Thoracic aorta (tissue), 2 donors: Measurements from ENCODE around the gene DSCAM. TPM values are rescaled to one million over a fixed set of nuclear protein-coding genes. Genes with fewer than 3 reads are reported as not detected.

Experiments used
- ATAC-seq: fragments of 150-250 bp; one replicate; pipeline ENCODE4 v1.8.0; 2017; ENCODE audit warnings: low read depth; ENCODE audit not compliant: insufficient number of reproducible peaks, low FRiP score
- DNase-seq: peaks from one replicate; pipeline ENCODE4 v3.0.0-alpha.2; 2020; ENCODE audit warnings: low spot score
- H3K27ac ChIP-seq, 2 donors: fragments of 200-600 bp; sonication (generic); 1 replicate in 1 of 2; 2 replicates in 1 of 2; pipeline ENCODE4 v1.5.1; 2016; ENCODE audit warnings: mild to moderate bottlenecking in 2 of 2, moderate library complexity in 2 of 2
- H3K27me3 ChIP-seq: fragments of 200-600 bp; sonication (generic); replicated peaks from 2 replicates; pipeline ENCODE4 v1.6.0; 2016; ENCODE audit warnings: mild to moderate bottlenecking; ENCODE audit not compliant: insufficient read depth
- H3K36me3 ChIP-seq: fragments of 200-600 bp; sonication (generic); one replicate; pipeline ENCODE4 v1.5.1; 2016
- H3K4me1 ChIP-seq, 2 donors: fragments of 200-600 bp; sonication (generic); 1 replicate in 1 of 2; 2 replicates in 1 of 2; pipeline versions ENCODE4 v1.5.1 to v1.6.0; 2016; ENCODE audit warnings: low read depth in 2 of 2, mild to moderate bottlenecking in 1 of 2; ENCODE audit not compliant: control insufficient read depth in 1 of 2
- H3K4me3 ChIP-seq: fragments of 200-600 bp; sonication (generic); 2 replicates; pipeline ENCODE4 v1.5.1; 2016; ENCODE audit warnings: mild to moderate bottlenecking
- H3K9me3 ChIP-seq: fragments of 200-600 bp; sonication (generic); 2 replicates; pipeline ENCODE4 v1.5.1; 2016
- CTCF ChIP-seq: fragments of 200-600 bp; sonication (generic); IDR thresholded peaks from one replicate; pipeline ENCODE4 v1.5.1; 2019; ENCODE audit warnings: antibody characterized with exemption
- total RNA-seq, 2 donors: library from RNA; depleted of rRNA; stranded (reverse); fragments of >200 nt; gene quantifications; one replicate each; pipeline versions ENCODE4 v1.1.0 to v1.2.3, GENCODE V29; 2016

Gene DSCAM
- total RNA-seq, 2 donors from 2014 or later = not detected

GRCh38 chr21:40618191-40618973 lies 228.6 kb downstream of the DSCAM start:
- Histone ChIP-seq H3K27me3 (no peaks in the 10 kb centered on the region), H3K9me3 (peaks cover 3% of the 10 kb centered on the region), H3K36me3 (no peaks in the 10 kb centered on the region), H3K4me3 (no peak overlapping the region), H3K27ac (no peak overlapping the region), H3K4me1 (no peaks in the 10 kb centered on the region)
- TF ChIP-seq CTCF = no peak
- ATAC-seq (no peak), DNase-seq (no peak)

- H3K27ac ChIP-seq = no peak overlapping the region
- DNase-seq (no peak), ATAC-seq (no peak)
- H3K36me3 ChIP-seq = no peaks in the 10 kb centered on the region
- no peaks in the 10 kb centered on the region for H3K4me1 ChIP-seq
- TF ChIP-seq CTCF = no peak
- peaks cover 3% of the 10 kb centered on the region for H3K9me3 ChIP-seq
- no peak overlapping the region for H3K4me3 ChIP-seq
- H3K27me3 ChIP-seq = no peaks in the 10 kb centered on the region
These were observed 230.6 kb downstream of the DSCAM start for GRCh38 chr21:40616377-40616704.

GRCh38 chr21:40615505-40616376 lies 231.2 kb downstream of the DSCAM start:
- no peak for TF ChIP-seq CTCF
- ATAC-seq (no peak), DNase-seq (no peak)
- no peak overlapping the region for H3K4me3 ChIP-seq
- H3K4me1 ChIP-seq = no peaks in the 10 kb centered on the region
- peaks cover 3% of the 10 kb centered on the region for H3K9me3 ChIP-seq
- no peak overlapping the region for H3K27ac ChIP-seq
- H3K36me3 ChIP-seq = no peaks in the 10 kb centered on the region
- H3K27me3 ChIP-seq = no peaks in the 10 kb centered on the region

- no peaks in the 10 kb centered on the region for H3K36me3 ChIP-seq
- H3K27me3 ChIP-seq = no peaks in the 10 kb centered on the region
- DNase-seq (no peak), ATAC-seq (no peak)
- no peak overlapping the region for H3K4me3 ChIP-seq
- no peaks in the 10 kb centered on the region for H3K4me1 ChIP-seq
- H3K27ac ChIP-seq = no peak overlapping the region
- TF ChIP-seq CTCF = no peak
- peaks cover under 1% of the 10 kb centered on the region for H3K9me3 ChIP-seq
These were observed 233.4 kb downstream of the DSCAM start for GRCh38 chr21:40613546-40614030.

- no peak for TF ChIP-seq CTCF
- no peaks in the 10 kb centered on the region for H3K36me3 ChIP-seq
- no peak overlapping the region for H3K4me3 ChIP-seq
- H3K9me3 ChIP-seq = no peaks in the 10 kb centered on the region
- no peak for ATAC-seq
- no peak for DNase-seq
- H3K27me3 ChIP-seq = no peaks in the 10 kb centered on the region
- no peak overlapping the region for H3K27ac ChIP-seq
- H3K4me1 ChIP-seq = no peaks in the 10 kb centered on the region
These were observed 236.6 kb downstream of the DSCAM start for GRCh38 chr21:40610345-40610744.
